ENCODE measurements around the gene KCNT2.

DNA sequence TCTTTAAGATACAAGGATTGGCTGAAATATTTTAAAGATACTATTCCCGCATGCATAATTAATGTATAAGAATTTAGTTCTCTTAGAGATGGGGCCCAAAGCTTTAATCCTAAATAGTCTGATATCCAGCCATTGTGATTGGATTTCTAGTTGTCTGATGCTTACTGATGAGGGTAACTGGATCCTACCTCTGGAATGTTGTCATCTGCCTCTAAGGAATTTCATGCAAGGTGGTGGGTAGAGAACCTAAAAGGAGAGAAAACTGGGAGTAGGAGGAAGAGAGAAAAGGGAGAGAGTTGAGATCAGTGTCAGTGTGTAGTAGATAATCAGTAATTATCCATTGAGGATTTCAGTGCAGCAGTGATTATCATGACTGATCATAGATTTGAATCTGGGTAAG lies 295.5 kb downstream of the KCNT2 start:
- TF ChIP-seq, protein P1, sequence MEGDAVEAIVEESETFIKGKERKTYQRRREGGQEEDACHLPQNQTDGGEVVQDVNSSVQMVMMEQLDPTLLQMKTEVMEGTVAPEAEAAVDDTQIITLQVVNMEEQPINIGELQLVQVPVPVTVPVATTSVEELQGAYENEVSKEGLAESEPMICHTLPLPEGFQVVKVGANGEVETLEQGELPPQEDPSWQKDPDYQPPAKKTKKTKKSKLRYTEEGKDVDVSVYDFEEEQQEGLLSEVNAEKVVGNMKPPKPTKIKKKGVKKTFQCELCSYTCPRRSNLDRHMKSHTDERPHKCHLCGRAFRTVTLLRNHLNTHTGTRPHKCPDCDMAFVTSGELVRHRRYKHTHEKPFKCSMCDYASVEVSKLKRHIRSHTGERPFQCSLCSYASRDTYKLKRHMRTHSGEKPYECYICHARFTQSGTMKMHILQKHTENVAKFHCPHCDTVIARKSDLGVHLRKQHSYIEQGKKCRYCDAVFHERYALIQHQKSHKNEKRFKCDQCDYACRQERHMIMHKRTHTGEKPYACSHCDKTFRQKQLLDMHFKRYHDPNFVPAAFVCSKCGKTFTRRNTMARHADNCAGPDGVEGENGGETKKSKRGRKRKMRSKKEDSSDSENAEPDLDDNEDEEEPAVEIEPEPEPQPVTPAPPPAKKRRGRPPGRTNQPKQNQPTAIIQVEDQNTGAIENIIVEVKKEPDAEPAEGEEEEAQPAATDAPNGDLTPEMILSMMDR (IDR thresholded peaks at IDR 0.05; ENCODE audit: low read length), result no peak
- no peak for TF ChIP-seq EZH2 (optimal IDR thresholded peaks at IDR 0.05; ENCODE audit: low read depth, low read length)
- no peak for TF ChIP-seq EZH2phosphoT487 (IDR thresholded peaks at IDR 0.05; ENCODE audit: low read length)
